GM18498 (cell line): ENCODE data around the gene NLGN1.
A peak's percentile ranks its signal among the peaks of the same experiment; 100 is the strongest.

ENCODE experiments used
- ATAC-seq: cut with Tn5 transposase; IDR thresholded peaks from one replicate; pipeline ENCODE4 v1.9.1; 2021; ENCODE audit warnings: mild to moderate bottlenecking, moderate library complexity; ENCODE audit not compliant: unreplicated experiment

The NLGN1 gene

GRCh38 chr3:173706630-173707029 is 309.1 kb downstream of the NLGN1 start:
- ATAC-seq = no peak

- no peak for ATAC-seq
Measured at GRCh38 chr3:173708191-173708590, 310.6 kb downstream of the NLGN1 start.

GRCh38 chr3:173709026-173709425 is 311.5 kb downstream of the NLGN1 start:
- ATAC-seq = no peak

- no peak for ATAC-seq
Measured at GRCh38 chr3:173711619-173712018, 314.1 kb downstream of the NLGN1 start.

- no peak for ATAC-seq
Measured at GRCh38 chr3:173719585-173719984, 322.0 kb downstream of the NLGN1 start.

GRCh38 chr3:173725507-173725906 is 328.0 kb downstream of the NLGN1 start:
- no peak for ATAC-seq

- ATAC-seq = no peak
Measured at GRCh38 chr3:173730391-173730790, 332.8 kb downstream of the NLGN1 start.

- no peak for ATAC-seq
Measured at GRCh38 chr3:173732237-173732636, 334.7 kb downstream of the NLGN1 start.

- no peak for ATAC-seq
Measured at GRCh38 chr3:173733029-173733652, 335.6 kb downstream of the NLGN1 start.

GRCh38 chr3:173734473-173734872 is 336.9 kb downstream of the NLGN1 start:
- ATAC-seq = no peak

- ATAC-seq = no peak
Measured at GRCh38 chr3:173734895-173735294, 337.4 kb downstream of the NLGN1 start.

GRCh38 chr3:173735841-173736240 is 338.3 kb downstream of the NLGN1 start:
- no peak for ATAC-seq

GRCh38 chr3:173737167-173737808 is 339.7 kb downstream of the NLGN1 start:
- peak; percentile 60 for ATAC-seq

GRCh38 chr3:173739726-173740125 is 342.2 kb downstream of the NLGN1 start:
- ATAC-seq = no peak

GRCh38 chr3:173742491-173742890 is 344.9 kb downstream of the NLGN1 start:
- no peak for ATAC-seq

- no peak for ATAC-seq
Measured at GRCh38 chr3:173743111-173743510, 345.6 kb downstream of the NLGN1 start.

- ATAC-seq = no peak
Measured at GRCh38 chr3:173743516-173743915, 346.0 kb downstream of the NLGN1 start.

- ATAC-seq = no peak
Measured at GRCh38 chr3:173744479-173744878, 346.9 kb downstream of the NLGN1 start.

GRCh38 chr3:173744895-173745294 is 347.4 kb downstream of the NLGN1 start:
- no peak for ATAC-seq

- no peak for ATAC-seq
Measured at GRCh38 chr3:173745952-173746682, 348.6 kb downstream of the NLGN1 start.

- ATAC-seq = no peak
Measured at GRCh38 chr3:173747427-173747826, 349.9 kb downstream of the NLGN1 start.

- no peak for ATAC-seq
Measured at GRCh38 chr3:173748105-173748504, 350.6 kb downstream of the NLGN1 start.
